ENCODE data around the gene ULK1.

Gene ULK1

DNA sequence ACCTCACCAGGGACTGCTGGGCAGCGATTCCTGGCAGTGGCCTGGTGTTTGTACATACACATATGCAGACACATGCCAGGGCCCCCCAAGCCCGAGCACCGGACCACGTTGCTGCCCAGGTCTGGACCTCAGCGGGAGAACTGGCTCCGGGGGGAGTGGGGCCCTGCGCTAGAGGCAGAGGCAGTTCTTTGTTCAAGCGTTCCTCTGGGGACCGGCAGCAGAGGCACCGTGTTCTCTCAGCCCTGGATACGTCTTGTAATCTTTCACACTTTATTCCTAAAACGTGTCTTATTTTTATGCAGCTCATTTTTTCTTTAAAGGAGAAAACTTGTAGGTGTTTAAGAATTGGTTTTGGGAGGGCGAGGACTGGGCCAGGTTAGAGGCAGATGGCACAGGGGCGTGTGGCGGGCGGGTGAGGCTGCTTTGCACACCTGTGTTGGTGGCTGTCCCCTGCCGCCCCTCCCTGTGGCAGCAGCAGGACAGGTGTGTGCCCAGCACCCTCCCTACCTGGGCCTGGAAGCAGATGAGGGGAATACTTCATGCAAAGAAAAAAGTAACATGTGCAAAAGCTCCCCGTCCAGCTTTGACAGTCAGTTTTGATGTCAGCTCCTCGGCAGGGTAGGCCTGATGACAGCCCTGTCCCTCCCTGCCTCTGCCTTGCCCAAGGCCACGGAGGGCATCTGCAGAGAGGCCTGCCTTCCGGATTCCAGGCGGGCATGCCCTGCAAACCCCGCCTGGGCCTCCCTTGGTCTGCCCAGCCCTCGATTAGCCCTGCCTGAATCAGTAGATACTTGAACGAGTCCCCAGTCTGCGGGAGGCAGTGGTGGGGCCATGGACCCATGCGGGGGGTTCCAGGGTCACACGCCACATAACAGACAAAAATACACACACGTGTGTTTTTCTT is 27.7 kb downstream of the ULK1 start:
- no peak for DNase-seq

DNA sequence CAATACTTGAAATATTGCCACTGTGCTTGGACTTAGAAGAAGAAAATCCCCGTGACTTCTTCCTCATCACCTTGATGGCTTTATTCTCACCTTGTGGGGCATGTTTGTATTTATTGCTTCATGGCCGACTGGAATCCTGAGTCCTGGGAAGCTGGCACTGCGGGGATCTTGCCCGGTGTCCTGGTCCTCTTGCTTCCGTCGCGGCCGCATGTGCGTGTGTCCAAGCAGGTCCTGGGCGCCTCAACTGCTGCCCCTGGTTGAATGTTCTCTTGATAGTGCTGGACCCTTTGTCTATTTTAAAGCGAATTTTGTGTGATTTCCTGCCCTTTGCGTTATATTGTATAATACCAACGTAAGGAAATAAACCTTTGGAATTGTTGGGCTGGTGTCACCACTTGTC is 28.4 kb downstream of the ULK1 start:
- DNase-seq = no peak

DNA sequence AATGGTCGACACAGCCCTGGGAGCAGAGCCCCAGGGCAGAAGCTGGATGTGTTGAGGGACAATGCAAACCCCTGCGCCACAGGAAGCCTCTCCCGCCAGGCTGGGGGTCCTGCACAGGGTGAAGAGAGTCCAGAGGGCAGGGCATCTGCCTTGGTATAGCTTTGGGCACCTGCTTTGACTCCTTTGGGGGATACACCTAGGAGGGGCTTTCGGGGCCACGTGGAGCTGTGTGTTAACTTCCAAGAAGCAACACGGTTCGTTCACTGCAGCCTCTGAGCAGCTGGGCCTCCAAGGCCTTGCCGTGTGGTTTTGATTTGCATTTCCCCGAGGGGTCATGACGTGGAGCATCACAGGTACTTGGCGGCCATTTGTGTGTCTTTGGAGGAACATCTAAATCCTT is 28.8 kb downstream of the ULK1 start:
- no peak for DNase-seq

DNA sequence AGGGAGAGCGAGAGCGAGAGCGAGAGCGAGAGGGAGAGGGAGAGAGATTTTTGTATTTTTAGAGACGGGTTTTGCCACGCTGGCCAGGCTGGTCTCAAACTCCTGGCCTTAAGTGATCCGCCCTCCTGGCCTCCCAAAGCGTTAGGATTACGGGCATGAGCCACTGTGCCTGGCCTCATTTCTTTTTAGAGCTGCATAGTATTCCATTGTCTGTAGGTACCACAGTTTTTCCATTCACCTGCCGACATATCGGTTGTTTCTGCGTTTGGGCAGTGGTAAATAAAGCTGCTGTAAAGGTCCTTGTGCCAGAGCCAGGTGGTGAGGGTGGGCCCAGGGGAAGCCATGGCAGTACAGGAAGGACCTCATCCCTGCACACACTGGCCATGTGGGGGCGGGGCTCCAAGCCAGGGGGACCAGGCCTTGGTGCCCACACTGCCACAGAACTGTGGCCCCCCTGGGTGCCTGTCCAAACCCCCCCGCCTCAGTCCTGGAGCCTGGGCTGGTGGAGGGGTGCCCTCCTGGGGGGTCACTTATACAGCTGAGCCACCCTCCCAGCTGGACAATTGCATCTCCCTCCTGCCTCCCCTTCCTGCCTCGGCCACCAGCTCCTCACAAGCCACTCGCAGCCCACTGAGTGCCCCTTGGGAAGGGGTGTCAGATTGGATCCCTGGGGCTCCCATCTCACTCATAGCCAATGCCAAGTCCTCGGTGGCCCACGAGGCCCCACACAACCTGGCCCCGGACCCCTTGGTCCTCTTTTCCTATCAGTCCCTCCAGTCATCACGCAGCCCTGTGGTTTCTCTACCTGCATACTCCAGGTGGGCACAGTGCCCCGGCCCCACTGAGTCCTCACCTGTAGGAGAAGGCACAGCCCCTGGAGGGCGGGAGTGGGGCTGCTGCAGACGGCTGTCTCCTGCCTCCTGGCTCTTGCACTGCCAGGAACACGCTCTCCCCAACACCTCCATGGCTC is 33.0 kb downstream of the ULK1 start:
- no peak for DNase-seq

DNA sequence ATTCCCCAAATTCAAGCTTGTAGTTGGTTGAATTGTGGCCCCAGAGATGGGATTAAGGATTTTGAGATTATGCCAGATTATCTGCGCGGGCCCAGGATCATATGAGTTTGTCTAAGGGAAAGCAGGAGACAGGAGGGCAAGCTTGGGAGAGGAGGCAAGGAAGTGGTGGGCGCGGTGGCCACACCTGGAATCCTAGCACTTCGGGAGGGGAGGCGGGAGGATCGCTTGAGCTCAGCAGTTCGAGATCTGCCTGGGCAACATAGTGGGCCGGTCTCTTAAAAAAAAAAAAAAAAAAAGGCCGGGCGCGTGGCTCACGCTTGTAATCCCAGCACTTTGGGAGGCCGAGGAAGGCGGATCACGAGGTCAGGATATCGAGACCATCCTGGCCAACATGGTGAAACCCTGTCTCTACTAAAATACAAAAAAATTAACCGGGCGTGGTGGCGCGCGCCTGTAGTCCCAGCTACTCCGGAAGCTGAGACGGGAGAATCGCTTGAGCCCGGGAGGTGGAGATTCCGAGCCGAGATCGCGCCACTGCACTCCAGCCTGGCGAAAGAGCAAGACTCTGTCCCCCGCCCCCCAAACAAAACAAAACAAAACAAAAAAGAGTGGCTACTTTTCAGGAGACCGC is 33.8 kb downstream of the ULK1 start:
- no peak for DNase-seq

DNA sequence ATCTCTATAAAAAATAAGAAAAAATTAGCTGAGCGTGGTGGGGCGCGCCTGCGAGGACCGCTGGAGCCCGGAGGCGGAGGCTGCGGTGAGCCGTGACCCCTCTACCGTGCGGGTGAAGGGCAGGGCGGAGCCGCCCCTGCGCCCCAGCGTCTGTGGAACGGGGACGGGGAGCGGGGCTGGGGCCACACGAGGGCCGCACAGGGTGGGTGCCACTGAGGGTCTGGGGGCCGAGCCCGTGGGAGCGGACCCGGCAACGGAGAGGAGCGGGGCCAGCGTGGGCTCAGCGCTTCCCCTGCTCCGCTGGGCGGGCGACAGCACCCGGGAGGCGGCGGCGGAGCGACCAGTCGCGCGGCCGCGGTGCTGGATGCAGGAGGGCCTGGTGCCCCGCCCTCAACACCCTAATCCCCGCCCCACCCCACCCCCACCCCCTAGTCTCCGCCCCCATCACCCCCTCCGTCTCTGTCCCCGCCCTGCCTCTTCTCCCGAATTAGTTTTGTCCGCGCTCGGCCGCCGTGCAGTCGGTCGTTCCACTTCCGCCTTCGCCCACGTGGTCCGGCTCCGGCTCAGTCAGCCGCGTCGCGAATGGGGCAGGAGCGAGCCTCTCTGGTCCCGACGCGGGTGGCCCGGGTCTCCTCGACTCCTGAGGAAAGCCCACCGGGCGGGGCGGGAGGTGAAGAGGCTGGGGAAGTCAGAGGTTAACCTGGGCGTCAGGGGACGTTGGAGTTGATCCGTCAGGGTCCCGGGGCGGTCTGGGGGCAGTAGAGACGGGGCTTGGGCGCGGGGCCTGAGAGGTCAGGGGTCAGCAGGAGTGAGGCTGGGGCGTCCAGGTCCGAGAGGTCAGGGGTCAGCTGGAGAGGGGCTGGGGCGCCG is 34.5 kb downstream of the ULK1 start, which contains the start of gene PUS1:
Gene PUS1 (plus strand): TSS at position 566 of the 870 bp plus-strand sequence. CDS start 447 bp downstream, outside the sequence.
- peak; percentile 98 for DNase-seq

DNA sequence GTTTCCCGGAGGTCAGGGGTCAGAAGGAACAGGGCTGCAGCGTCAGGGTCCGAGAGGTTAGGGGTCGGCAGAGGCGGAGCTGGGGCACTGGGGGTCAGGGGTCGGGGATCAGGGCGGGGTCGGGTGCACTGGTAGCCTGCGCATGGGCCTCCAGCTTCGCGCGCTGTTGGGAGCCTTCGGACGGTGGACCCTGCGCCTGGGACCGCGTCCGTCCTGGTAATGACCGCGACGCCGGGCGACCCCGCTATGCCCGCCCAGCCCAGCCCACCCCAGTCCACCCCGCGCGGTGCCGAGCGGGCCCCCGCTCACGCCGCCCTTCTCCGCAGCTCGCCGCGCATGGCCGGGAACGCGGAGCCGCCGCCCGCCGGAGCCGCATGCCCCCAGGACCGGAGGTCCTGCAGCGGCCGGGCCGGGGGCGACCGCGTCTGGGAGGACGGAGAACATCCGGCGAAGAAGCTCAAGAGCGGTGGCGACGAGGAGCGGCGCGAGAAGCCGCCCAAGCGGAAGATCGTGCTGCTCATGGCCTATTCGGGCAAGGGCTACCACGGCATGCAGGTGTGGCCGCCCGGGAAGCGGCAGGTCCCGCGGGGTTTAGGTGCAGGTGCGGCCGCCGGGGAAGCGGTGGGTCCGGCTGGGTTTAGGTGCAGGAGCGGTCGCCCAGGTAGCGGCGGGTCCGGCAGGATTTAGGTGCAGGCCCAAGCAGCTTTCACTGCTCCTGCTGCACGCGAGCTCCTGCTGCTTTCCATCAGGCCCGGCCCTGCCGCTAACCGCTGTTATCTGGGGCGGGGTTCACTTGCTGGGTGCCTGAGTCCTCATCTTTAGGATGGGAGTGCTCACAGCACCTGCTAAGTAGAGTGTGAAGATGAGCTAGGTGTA is 35.4 kb downstream of the ULK1 start:
- DNase-seq = peak; percentile 76

DNA sequence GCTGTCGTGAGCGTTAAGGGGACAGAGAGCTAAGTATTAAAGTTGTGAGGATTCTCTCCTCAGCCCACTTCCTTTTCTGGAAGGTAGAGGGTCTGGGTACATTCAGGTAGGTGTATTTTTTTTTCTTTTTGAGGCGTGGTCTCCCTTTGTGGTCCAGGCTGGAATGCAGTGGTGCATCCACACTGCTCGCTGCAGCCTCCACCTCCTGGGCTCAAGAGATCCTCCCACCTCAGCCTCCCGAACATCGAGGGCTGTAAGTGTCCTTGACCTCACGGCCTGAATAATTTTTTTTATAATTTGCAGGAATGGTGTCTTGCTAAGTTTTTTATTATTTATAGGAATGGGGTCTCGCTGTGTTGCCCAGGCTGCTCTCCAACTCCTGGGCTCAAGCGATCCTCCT is 36.1 kb downstream of the ULK1 start:
- DNase-seq = no peak

DNA sequence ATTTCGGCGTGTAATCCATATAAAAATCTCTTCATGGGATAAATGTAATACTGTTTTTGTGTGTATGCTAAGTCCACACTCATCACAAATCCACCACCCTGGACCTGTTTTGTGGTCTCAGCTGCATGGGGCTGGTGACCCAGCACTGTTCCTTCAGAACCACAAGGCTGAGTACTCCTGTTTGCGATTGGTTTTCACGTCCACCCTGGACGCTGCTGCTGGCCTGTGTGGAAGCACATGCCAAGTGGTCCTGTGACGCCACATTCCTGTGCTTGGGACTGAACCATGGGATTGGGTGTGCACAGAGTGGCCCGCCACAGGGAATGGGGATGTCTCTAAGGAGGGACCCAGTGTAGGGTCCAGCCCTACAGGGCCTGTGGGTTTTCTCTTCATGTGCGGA is 39.0 kb downstream of the ULK1 start:
- no peak for DNase-seq

DNA sequence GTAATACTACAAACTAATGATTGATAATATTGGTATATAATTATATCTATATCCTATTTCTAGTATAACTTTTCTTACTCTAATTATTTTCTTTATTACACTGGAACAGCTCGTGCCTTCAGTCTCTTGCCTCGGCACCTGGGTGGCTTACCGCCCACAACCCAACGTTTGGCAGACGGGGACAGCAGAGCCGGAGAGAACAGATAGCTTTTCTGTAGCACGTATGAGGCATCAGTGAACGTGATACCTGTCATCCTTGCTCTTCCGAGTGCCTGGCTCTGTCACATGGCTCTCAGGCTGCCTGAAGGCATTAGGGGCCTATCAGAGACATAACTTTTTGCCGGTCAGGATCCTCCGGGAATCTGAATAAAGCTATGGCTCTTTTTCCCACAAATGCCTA is 40.1 kb downstream of the ULK1 start:
- no peak for DNase-seq

DNA sequence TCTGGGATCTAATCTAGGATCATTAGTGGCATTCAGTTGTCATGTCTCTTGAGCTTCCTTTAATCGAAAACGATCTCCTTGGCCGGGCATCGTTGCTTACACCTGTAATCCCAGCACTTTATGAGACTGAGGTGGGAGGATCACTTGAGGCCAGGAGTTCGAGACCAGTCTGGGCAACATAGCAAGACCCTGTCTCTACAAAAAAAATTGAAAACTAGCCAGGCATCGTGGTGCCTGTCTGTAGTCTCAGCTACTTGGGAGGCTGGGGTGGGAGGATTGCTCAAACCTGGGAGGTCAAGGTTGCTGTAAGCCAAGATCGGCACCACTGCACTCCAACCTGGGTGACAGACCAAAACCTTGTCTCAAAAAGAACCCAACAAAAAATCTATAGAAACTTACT is 43.7 kb downstream of the ULK1 start:
- DNase-seq = no peak

DNA sequence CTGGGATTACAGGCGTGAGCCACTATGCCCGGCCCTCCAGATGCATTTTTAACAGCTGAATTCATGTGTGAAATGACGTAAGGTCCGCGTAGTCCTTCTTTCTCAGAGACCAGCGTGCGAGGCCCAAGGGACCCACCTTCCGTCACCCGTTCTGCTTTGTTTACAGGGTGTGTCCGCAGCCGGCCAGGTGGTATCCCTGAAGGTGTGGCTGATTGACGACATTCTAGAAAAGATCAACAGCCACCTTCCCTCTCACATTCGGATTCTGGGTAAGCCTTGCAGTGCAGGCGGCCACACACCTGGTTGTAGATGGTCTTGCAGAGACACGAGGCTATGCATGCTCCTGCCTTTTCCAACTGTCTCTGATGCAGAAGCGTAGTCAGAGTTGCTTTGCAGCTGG is 44.6 kb downstream of the ULK1 start:
- no peak for DNase-seq

DNA sequence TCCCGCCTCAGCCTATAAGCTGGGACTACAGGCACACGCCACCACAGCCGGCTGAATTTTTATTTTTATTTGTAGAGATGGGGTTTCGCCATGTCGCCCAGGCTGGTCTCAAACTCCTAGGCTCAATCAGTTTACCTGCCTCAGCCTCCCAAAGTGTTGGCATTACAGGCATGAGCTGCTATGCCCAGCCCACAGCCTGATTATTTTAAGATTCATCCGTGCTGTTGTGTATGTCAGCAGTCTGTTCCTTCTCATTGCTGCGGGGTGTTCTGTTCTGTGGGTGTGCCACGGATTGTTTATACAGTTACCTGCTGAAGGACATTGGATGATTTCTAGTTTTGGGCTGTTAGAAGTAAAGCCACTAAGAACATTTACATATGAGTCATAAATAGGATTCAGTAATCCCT is 45.7 kb downstream of the ULK1 start:
- DNase-seq = no peak

DNA sequence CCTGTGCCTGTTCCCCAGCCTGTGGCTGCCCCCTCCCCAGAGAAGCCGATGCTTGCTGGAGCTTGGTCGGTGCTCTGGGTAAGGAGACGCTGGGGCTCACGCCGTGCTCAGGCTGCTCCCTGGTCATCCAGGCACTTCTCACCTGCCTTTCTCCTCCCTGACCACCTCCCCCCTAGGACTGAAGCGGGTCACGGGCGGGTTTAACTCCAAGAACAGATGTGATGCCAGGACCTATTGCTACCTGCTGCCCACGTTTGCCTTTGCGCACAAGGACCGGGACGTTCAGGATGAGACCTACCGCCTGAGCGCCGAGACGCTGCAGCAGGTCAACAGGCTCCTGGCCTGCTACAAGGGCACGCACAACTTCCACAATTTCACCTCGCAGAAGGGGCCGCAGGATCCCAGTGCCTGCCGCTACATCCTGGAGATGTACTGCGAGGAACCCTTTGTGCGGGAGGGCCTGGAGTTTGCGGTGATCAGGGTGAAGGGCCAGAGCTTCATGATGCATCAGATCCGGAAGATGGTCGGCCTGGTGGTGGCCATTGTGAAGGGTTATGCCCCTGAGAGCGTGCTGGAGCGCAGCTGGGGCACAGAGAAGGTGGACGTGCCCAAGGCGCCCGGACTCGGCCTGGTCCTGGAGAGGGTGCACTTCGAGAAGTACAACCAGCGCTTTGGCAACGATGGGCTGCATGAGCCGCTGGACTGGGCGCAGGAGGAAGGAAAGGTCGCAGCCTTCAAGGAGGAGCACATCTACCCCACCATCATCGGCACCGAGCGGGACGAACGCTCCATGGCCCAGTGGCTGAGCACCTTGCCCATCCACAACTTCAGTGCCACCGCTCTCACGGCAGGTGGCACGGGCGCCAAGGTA is 46.9 kb downstream of the ULK1 start:
- DNase-seq = peak; percentile 55

DNA sequence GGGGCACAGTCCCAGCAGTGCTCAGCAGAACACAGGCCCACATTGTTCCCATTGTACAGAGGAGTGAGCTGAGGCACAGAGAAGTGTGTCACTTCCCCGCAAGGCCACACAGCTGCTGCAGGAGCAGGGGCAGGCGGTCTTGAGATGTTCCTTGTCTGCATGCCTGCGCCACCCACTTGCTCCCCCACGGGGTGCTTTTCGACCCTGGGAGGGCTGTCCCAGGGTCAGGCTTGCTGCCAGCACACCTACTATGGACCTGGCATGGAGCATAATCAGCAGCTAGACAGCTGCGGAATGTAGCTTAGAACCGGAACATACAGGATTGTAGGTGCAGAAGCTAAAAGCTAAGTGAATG is 47.5 kb downstream of the ULK1 start:
- DNase-seq = peak; percentile 43

DNA sequence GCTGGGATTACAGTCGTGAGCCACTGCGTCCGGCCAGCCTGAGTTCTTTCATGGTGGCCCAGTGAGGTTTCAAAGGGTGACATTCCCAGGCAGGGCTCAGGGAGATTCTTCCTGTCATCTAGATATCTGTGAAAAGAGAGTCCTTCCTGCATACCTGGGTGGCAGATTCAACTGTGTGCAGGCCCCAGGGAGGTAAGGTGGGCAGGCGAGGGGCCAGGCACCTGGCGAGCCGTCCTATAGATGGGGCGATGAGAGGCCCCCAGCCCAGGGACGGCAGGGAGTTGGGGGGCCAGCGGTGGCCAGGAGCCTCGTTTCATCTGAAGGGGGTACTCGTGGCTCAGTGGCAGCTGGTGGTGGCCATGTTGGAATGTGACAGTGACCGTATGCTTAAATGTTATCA is 48.2 kb downstream of the ULK1 start:
- peak; percentile 28 for DNase-seq

DNA sequence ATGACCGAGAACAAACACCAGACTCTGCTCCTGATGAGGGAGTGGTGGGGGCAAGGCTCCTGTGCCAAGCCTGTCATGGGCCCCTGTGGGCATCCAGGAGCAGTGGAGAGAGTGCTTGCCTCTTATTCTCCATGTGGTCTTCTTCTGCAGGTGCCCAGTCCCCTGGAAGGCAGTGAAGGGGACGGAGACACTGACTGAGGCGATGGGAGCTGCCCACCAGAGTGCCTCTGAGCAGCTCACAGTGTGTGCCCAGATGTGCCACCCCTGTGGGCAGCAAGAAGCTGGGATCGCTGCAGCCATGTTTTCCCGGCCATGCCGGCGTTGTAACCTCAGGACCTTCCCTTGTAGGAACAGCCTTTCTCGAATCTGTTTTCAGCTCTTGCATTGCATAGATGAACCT is 49.0 kb downstream of the ULK1 start:
- DNase-seq = peak; percentile 45

DNA sequence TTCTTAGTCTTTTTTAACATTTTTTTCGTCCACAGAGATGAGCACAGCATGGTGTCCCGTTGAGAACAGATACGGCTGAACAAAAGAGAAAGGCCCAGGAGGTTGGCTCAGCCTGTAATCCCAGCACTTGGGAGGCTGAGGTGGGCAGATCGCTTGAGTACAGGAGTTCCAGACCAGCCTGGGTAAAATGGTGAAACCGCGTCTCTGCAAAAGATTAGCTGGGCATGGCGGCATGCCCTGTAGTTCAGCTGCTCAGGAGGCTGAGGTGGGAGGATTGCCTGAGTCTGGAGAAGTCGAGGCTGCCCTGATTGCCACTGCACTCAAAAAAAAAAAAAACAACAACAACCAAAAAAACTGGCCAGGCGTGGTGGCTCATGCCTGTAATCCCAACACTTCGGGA is 49.5 kb downstream of the ULK1 start:
- peak; percentile 25 for DNase-seq

DNA sequence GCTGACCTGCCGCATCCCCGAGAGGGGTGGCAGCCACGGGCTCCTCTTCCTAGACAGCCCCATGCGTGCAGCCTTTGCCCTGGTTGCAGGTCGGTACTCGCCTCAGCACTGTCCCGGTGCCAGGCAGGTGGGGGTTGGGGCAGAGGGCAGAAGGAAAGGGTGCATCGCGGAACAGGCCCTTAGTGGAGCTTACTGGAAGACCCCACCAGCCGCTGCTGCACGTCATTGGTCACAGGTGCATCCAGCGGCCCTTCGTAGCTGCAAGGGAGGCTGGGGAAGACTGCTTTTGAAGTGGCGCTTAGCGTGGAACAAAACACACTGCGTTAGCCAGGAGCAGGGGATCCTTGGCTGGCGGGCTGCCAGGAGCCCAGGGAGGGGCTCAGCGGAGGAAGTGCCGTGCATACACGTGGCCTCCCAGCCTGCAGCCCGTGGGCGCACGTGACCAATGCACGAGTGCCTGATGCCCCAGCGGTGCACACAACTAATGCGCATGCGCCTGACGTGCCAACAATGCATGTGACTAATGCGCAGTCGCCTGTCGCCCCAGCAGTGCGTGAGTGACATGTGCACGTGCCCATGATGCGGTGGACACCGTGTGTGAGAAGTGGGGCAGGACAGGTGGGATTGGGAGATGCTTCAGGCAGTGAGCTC is 50.3 kb downstream of the ULK1 start:
- DNase-seq = peak; percentile 57

DNA sequence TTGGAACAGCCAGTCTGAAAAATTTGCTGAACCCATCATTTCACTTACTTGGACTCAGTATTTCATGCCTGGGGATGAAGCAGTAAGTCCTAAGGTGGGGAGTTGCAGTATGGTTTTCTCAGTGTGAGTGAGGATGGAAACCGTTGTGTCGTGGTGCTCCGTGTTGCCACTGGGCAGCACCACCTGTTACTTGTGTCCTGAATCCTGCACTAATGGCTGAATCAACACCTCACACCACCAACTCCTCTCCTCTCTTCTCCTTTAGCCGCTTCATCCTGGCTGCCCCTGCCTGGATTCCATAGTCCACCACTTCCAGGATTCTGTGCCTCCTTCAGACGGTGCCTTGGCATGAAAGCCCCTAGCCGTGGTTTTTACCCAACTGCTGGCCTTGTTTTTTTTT is 52.3 kb downstream of the ULK1 start:
- peak; percentile 49 for DNase-seq

All from activated effector memory CD4-positive, alpha-beta T cell treated with anti-CD3 and anti-CD28 coated beads, Interleukin-2, amount 50 U/mL, for 16 hours (primary cell).